H9 (cell line): ENCODE results near the gene CALHM5. TPM values are rescaled to one million over a fixed set of nuclear protein-coding genes. Genes with fewer than 3 reads are reported as not detected.

Source experiments
- DNase-seq: peaks from one replicate; pipeline ENCODE4 v3.0.0-alpha.2; 2017
- H2AFZ ChIP-seq: one replicate; pipeline ENCODE4 v1.6.1; 2013; ENCODE audit warnings: mild to moderate bottlenecking, low read length, control low read depth, moderate library complexity
- H2AK5ac ChIP-seq: 2 replicates; pipeline ENCODE4 v1.6.1; 2013; ENCODE audit warnings: low read length, control low read depth, mixed read lengths; ENCODE audit not compliant: insufficient read length
- H2BK120ac ChIP-seq: one replicate; pipeline ENCODE4 v1.6.1; 2013; ENCODE audit warnings: low read depth, mild to moderate bottlenecking, low read length, control low read depth, inconsistent platforms; ENCODE audit not compliant: poor library complexity, severe bottlenecking
- H2BK12ac ChIP-seq: 2 replicates; pipeline ENCODE4 v1.6.1; 2013; ENCODE audit warnings: low read length, control low read depth, mixed read lengths, low read depth; ENCODE audit not compliant: insufficient read length
- H2BK15ac ChIP-seq: 2 replicates; pipeline ENCODE4 v1.6.1; 2013; ENCODE audit warnings: low read depth, low read length, control low read depth
- H2BK20ac ChIP-seq: one replicate; pipeline ENCODE4 v1.6.1; 2013; ENCODE audit warnings: low read depth, mild to moderate bottlenecking, low read length, control low read depth, inconsistent platforms; ENCODE audit not compliant: poor library complexity, severe bottlenecking
- H2BK5ac ChIP-seq: 2 replicates; pipeline ENCODE4 v1.6.1; 2013; ENCODE audit warnings: low read length, control low read depth, mixed read lengths; ENCODE audit not compliant: insufficient read length
- H3K14ac ChIP-seq: 2 replicates; pipeline ENCODE4 v1.6.1; 2013; ENCODE audit warnings: low read length, control low read depth; ENCODE audit not compliant: insufficient read depth
- H3K18ac ChIP-seq: 2 replicates; pipeline ENCODE4 v1.6.1; 2013; ENCODE audit warnings: low read depth, mild to moderate bottlenecking, mixed read lengths, low read length, control low read depth; ENCODE audit not compliant: insufficient read length
- H3K23ac ChIP-seq: 2 replicates; pipeline ENCODE4 v1.6.1; 2013; ENCODE audit warnings: low read length, control low read depth, mixed read lengths, low read depth; ENCODE audit not compliant: insufficient read length
- H3K23me2 ChIP-seq: 2 replicates; pipeline ENCODE4 v1.6.1; 2013; ENCODE audit warnings: low read depth, mild to moderate bottlenecking, mixed read lengths, low read length, control low read depth; ENCODE audit not compliant: insufficient read length, poor library complexity, severe bottlenecking
- H3K27ac ChIP-seq: 2 replicates; pipeline ENCODE4 v1.5.1; 2013; ENCODE audit warnings: low read length, control low read depth, mixed read lengths, low read depth; ENCODE audit not compliant: insufficient read length
- H3K27me3 ChIP-seq: 2 replicates; pipeline ENCODE4 v1.6.1; 2013; ENCODE audit warnings: low read length, control low read depth, inconsistent platforms; ENCODE audit not compliant: insufficient read depth
- H3K4ac ChIP-seq: 2 replicates; pipeline ENCODE4 v1.6.1; 2013; ENCODE audit warnings: low read depth, mild to moderate bottlenecking, control low read depth, inconsistent platforms, low read length, moderate library complexity
- H3K4me1 ChIP-seq: 2 replicates; pipeline ENCODE4 v1.6.1; 2013; ENCODE audit warnings: low read length, control low read depth, inconsistent platforms; ENCODE audit not compliant: insufficient read depth
- H3K4me2 ChIP-seq: 2 replicates; pipeline ENCODE4 v1.6.1; 2013; ENCODE audit warnings: low read length, control low read depth, mixed read lengths; ENCODE audit not compliant: insufficient read length, insufficient read depth
- H3K56ac ChIP-seq: 2 replicates; pipeline ENCODE4 v1.6.1; 2013; ENCODE audit warnings: low read depth, mild to moderate bottlenecking, mixed read lengths, low read length, control low read depth; ENCODE audit not compliant: insufficient read length
- H3K79me1 ChIP-seq: 2 replicates; pipeline ENCODE4 v1.6.1; 2013; ENCODE audit warnings: low read depth, mild to moderate bottlenecking, moderate library complexity, low read length, control low read depth, inconsistent platforms; ENCODE audit not compliant: insufficient read depth, poor library complexity, severe bottlenecking
- H3K79me2 ChIP-seq: 2 replicates; pipeline ENCODE4 v1.6.1; 2013; ENCODE audit warnings: low read length, control low read depth, inconsistent platforms; ENCODE audit not compliant: insufficient read depth
- H3K9ac ChIP-seq: 2 replicates; pipeline ENCODE4 v1.6.1; 2013; ENCODE audit warnings: low read length, control low read depth, mixed read lengths; ENCODE audit not compliant: insufficient read length; ENCODE audit errors: extremely low read depth
- H3K9me3 ChIP-seq: one replicate; pipeline ENCODE4 v1.6.1; 2013; ENCODE audit warnings: low read depth, low read length, inconsistent platforms; ENCODE audit not compliant: control insufficient read depth
- H3T11ph ChIP-seq: one replicate; pipeline ENCODE4 v1.6.1; 2013; ENCODE audit warnings: mild to moderate bottlenecking, low read length, control low read depth, inconsistent platforms
- H4K20me1 ChIP-seq: one replicate; pipeline ENCODE4 v1.6.1; 2013; ENCODE audit not compliant: control insufficient read depth, insufficient read length, insufficient read depth
- H4K5ac ChIP-seq: 2 replicates; pipeline ENCODE4 v1.6.1; 2013; ENCODE audit warnings: low read depth, mild to moderate bottlenecking, mixed read lengths, low read length, control low read depth; ENCODE audit not compliant: insufficient read length
- H4K8ac ChIP-seq: replicated peaks from 2 replicates; pipeline ENCODE4 v1.6.1; 2013; ENCODE audit warnings: low read length, control low read depth, mixed read lengths, low read depth; ENCODE audit not compliant: insufficient read length
- H4K91ac ChIP-seq: 2 replicates; pipeline ENCODE4 v1.6.1; 2013; ENCODE audit warnings: low read depth, mild to moderate bottlenecking, moderate library complexity, mixed read lengths, low read length, control low read depth; ENCODE audit not compliant: insufficient read length
- H3K27ac Mint-ChIP-seq, 3 experiments: 2 replicates in 2 of 3; 3 replicates in 1 of 3; pipeline ENCODE4 v1.8.0; 2020 to 2021; ENCODE audit warnings: mixed read lengths in 3 of 3, mild to moderate bottlenecking in 1 of 3, moderate library complexity in 1 of 3
- H3K27me3 Mint-ChIP-seq: 2 replicates; pipeline ENCODE4 v1.8.0; 2021; ENCODE audit warnings: low read depth, mild to moderate bottlenecking, moderate library complexity, mixed read lengths
- H3K36me3 Mint-ChIP-seq, 3 experiments: 2 replicates in 2 of 3; 3 replicates in 1 of 3; pipeline ENCODE4 v1.8.0; 2020 to 2021; ENCODE audit warnings: low read depth in 3 of 3, mixed read lengths in 3 of 3; ENCODE audit not compliant: insufficient read depth in 1 of 3
- H3K4me1 Mint-ChIP-seq, 2 experiments: 2 replicates each; pipeline ENCODE4 v1.8.0; 2020; ENCODE audit warnings: mixed read lengths in 2 of 2
- H3K4me3 Mint-ChIP-seq, 2 experiments: 2 replicates in 1 of 2; 3 replicates in 1 of 2; pipeline ENCODE4 v1.8.0; 2020 to 2021; ENCODE audit warnings: mild to moderate bottlenecking in 2 of 2, mixed read lengths in 2 of 2, moderate library complexity in 1 of 2
- H3K9me3 Mint-ChIP-seq, 2 experiments: 2 replicates in 1 of 2; 3 replicates in 1 of 2; pipeline ENCODE4 v1.8.0; 2020; ENCODE audit warnings: mild to moderate bottlenecking in 2 of 2, mixed read lengths in 2 of 2, moderate library complexity in 1 of 2
- WGBS: extraction: QIAGEN DNeasy Blood & Tissue Kit; methylation state at CpG from one replicate; pipeline ENCODE4 v1.1.7; 2013; ENCODE audit warnings: missing lambda C conversion rate, low lambda C conversion rate, mixed read lengths; ENCODE audit not compliant: insufficient read length; ENCODE audit errors: extremely low coverage; 5-methylcytosine and 5-hydroxymethylcytosine counted together
- total RNA-seq: library from RNA; stranded (reverse); gene quantifications from 2 replicates; pipeline ENCODE4 v1.2.1, GENCODE V29; 2021
- TF ChIP-seq, protein P1 (sequence below): fragments of 200-600 bp; sonication (generic); conservative IDR thresholded peaks from 3 replicates; pipeline ENCODE4 v1.8.0; 2021; ENCODE audit warnings: antibody characterized with exemption, mild to moderate bottlenecking

CALHM5 gene
- total RNA-seq, 1 experiment from 2014 or later = 0.09 TPM

DNA sequence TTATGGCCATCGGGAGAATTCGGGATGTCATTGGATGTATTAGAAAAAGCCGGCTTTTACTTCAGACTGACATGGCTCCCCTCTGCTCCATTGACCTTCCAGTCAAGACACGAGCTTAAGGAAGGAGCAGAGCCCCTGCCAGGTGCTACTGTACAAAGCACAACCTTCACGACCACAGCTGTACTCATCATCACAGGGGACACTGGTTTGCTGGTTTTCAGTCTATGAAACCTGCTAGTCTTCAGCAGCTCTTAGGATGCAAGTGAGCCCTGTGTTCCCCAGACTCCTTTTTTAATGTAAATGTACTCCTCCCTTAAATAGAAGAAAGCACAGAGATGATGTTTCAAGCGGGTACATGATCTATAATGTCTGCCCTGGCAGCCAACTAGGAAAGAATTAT is 35.9 kb downstream of the CALHM5 start:
- H3K9ac ChIP-seq = no peak overlapping the region

More for the DNA sequence above, 35.9 kb downstream of the CALHM5 start:
- no peak overlapping the region for H2BK20ac ChIP-seq
- Mint-ChIP-seq H3K4me3 (no peak overlapping the region), H3K27me3 (no peaks in the 10 kb centered on the region), H3K4me1 (peaks cover 6 to 8% of the 10 kb centered on the region in 2 experiments; a peak in 3 of 4 replicates), H3K9me3 (no peaks in the 10 kb centered on the region), H3K36me3 (no peaks in the 10 kb centered on the region), H3K27ac (no peak overlapping the region)
- H2BK120ac ChIP-seq = no peak overlapping the region
- H2AFZ ChIP-seq = no peak overlapping the region
- no peak overlapping the region for H2BK12ac ChIP-seq
- H4K8ac ChIP-seq = no peak overlapping the region
- no peak overlapping the region for H3K18ac ChIP-seq
- H2AK5ac ChIP-seq = no peak overlapping the region
- no peak overlapping the region for H3K23ac ChIP-seq
- no peak overlapping the region for H4K91ac ChIP-seq
- no peaks in the 10 kb centered on the region for H3K27me3 ChIP-seq
- no peaks in the 10 kb centered on the region for H3K79me1 ChIP-seq
- no peak overlapping the region for H3K56ac ChIP-seq
- no peak overlapping the region for H2BK5ac ChIP-seq
- no peaks in the 10 kb centered on the region for H4K20me1 ChIP-seq
- H3K4me1 ChIP-seq = no peaks in the 10 kb centered on the region
- no peak for DNase-seq
- H3K4me2 ChIP-seq = no peak overlapping the region
- TF ChIP-seq, protein P1, sequence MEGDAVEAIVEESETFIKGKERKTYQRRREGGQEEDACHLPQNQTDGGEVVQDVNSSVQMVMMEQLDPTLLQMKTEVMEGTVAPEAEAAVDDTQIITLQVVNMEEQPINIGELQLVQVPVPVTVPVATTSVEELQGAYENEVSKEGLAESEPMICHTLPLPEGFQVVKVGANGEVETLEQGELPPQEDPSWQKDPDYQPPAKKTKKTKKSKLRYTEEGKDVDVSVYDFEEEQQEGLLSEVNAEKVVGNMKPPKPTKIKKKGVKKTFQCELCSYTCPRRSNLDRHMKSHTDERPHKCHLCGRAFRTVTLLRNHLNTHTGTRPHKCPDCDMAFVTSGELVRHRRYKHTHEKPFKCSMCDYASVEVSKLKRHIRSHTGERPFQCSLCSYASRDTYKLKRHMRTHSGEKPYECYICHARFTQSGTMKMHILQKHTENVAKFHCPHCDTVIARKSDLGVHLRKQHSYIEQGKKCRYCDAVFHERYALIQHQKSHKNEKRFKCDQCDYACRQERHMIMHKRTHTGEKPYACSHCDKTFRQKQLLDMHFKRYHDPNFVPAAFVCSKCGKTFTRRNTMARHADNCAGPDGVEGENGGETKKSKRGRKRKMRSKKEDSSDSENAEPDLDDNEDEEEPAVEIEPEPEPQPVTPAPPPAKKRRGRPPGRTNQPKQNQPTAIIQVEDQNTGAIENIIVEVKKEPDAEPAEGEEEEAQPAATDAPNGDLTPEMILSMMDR = no peak
- no peak overlapping the region for H3K27ac ChIP-seq
- no peak overlapping the region for H2BK15ac ChIP-seq
- WGBS = no CpG with 5 or more reads among the region's 6 CpGs
- no peak overlapping the region for H4K5ac ChIP-seq
- H3K4ac ChIP-seq = no peak overlapping the region
- no peaks in the 10 kb centered on the region for H3K23me2 ChIP-seq
- H3K79me2 ChIP-seq = no peaks in the 10 kb centered on the region
- H3K14ac ChIP-seq = no peak overlapping the region
- no peaks in the 10 kb centered on the region for H3K9me3 ChIP-seq
- H3T11ph ChIP-seq = no peak overlapping the region
